HepG2 (cell line): Measurements from ENCODE around the gene TEKTIP1. TPM values are rescaled to one million over a fixed set of nuclear protein-coding genes. Genes with fewer than 3 reads are reported as not detected.

ENCODE experiments used
- ATAC-seq: fragments of 200-7000 bp; cut with Tn5 transposase; 3 replicates; pipeline ENCODE4 v1.9.1; 2020; ENCODE audit warnings: mild to moderate bottlenecking, moderate library complexity
- BruUV-seq: library from RNA; stranded (reverse); fragments of 400-500 nt; replicated peaks from 2 replicates; lab custom pipeline; 2021; lab: Mats Ljungman, UMichigan
- CTCF ChIA-PET: fragments of 300-600 bp; formaldehyde crosslinking; extraction: SDS; loops from one replicate; lab custom pipeline; 2021; ENCODE audit warnings: low total read pairs, inconsistent platforms, low intra/inter-chr PET ratio; lab: Yijun Ruan, JAX
- POLR2A ChIA-PET: fragments of 350-600 bp; sonication (Branson Sonifier 250); formaldehyde crosslinking; loops from one replicate; lab custom pipeline; 2020; ENCODE audit warnings: antibody characterized with exemption, inconsistent platforms; lab: Yijun Ruan, JAX
- DNase-seq: peaks from one replicate; pipeline ENCODE4 v3.0.0-alpha.2; 2015; ENCODE audit warnings: low spot score
- FAIRE-seq: peaks from 3 replicates; lab custom pipeline; 2011; peaks lifted over from hg19 to GRCh38; lab: Jason Lieb, UNC
- H2AFZ ChIP-seq: one replicate; pipeline ENCODE4 v1.6.1; 2011; ENCODE audit warnings: low read length, inconsistent platforms
- H3K27ac ChIP-seq: fragments of 300-600 bp; 3 replicates; pipeline ENCODE4 v1.8.0; 2011; ENCODE audit warnings: mixed run types, mild to moderate bottlenecking, mixed read lengths, low read length, inconsistent platforms; ENCODE audit not compliant: insufficient read depth; ENCODE audit errors: extremely low read length
- H3K27me3 ChIP-seq, 2 experiments: fragments of 200-600 bp in 1 of 2; 2 replicates in 1 of 2; 3 replicates in 1 of 2; pipeline versions ENCODE4 v1.6.0 to v1.8.0; 2011; ENCODE audit warnings: low read length in 2 of 2, mild to moderate bottlenecking in 2 of 2, moderate library complexity in 2 of 2, inconsistent platforms in 1 of 2; ENCODE audit not compliant: insufficient read depth in 2 of 2, control insufficient read depth in 1 of 2
- H3K36me3 ChIP-seq, 2 experiments: fragments of 200-600 bp in 1 of 2; replicated peaks in 1 of 2; 2 replicates in 1 of 2; 3 replicates in 1 of 2; pipeline versions ENCODE4 v1.5.1 to v1.8.0; 2011; ENCODE audit warnings: low read length in 2 of 2, inconsistent platforms in 1 of 2; ENCODE audit not compliant: insufficient read depth in 2 of 2, control insufficient read depth in 1 of 2
- H3K4me1 ChIP-seq: 2 replicates; pipeline ENCODE4 v1.5.1; 2012; ENCODE audit warnings: low read length, inconsistent platforms; ENCODE audit not compliant: insufficient read depth
- H3K4me2 ChIP-seq: 2 replicates; pipeline ENCODE4 v1.6.0; 2011; ENCODE audit warnings: low read depth, low read length, inconsistent platforms
- H3K4me3 ChIP-seq, 3 experiments: fragments of 200-600 bp in 1 of 3; sonication (generic), shearing (Covaris generic) in 1 of 3; replicated peaks in 1 of 3; 2 replicates each; pipeline ENCODE4 v1.5.1; 2011 to 2016; ENCODE audit warnings: low read length in 3 of 3, inconsistent platforms in 2 of 3, low read depth in 2 of 3, mild to moderate bottlenecking in 2 of 3, control low read depth in 1 of 3, mixed read lengths in 1 of 3; ENCODE audit not compliant: insufficient read depth in 1 of 3
- H3K79me2 ChIP-seq: one replicate; pipeline ENCODE4 v1.6.1; 2011; ENCODE audit warnings: low read length, inconsistent platforms; ENCODE audit not compliant: insufficient read depth
- H3K9ac ChIP-seq: 2 replicates; pipeline ENCODE4 v1.6.0; 2011; ENCODE audit warnings: mild to moderate bottlenecking, low read depth, low read length, inconsistent platforms; ENCODE audit not compliant: insufficient read depth
- H3K9me3 ChIP-seq: 2 replicates; pipeline ENCODE4 v1.5.1; 2012; ENCODE audit warnings: mild to moderate bottlenecking, low read length
- H4K20me1 ChIP-seq: 2 replicates; pipeline ENCODE4 v1.6.0; 2011; ENCODE audit warnings: inconsistent platforms, mild to moderate bottlenecking, low read length, moderate library complexity; ENCODE audit not compliant: insufficient read depth
- DZIP1 ChIP-seq: sonication (generic); formaldehyde crosslinking; IDR thresholded peaks from 2 replicates; pipeline ENCODE4 v1.5.0; 2020; ENCODE audit warnings: mild to moderate bottlenecking, missing genetic modification reagents
- GATAD1 ChIP-seq: IDR thresholded peaks from 2 replicates; pipeline ENCODE4 v1.6.1; 2016; ENCODE audit warnings: missing genetic modification reagents, missing compliant biosample characterization
- MZF1 ChIP-seq: sonication (generic); formaldehyde crosslinking; IDR thresholded peaks from 2 replicates; pipeline ENCODE4 v1.8.1; 2023; ENCODE audit warnings: mild to moderate bottlenecking, missing genetic modification reagents, borderline replicate concordance
- PAF1 ChIP-seq: IDR thresholded peaks from 2 replicates; pipeline ENCODE4 v1.6.1; 2016; ENCODE audit warnings: missing genetic modification reagents, missing compliant biosample characterization
- RAD21 ChIP-seq: fragments of 450-650 bp; formaldehyde crosslinking; IDR thresholded peaks from 2 replicates; pipeline ENCODE4 v1.5.0; 2020; ENCODE audit warnings: mild to moderate bottlenecking
- SETDB1 ChIP-seq: sonication (generic); formaldehyde crosslinking; IDR thresholded peaks from 2 replicates; pipeline ENCODE4 v1.5.1; 2020; ENCODE audit warnings: missing genetic modification reagents, mild to moderate bottlenecking, borderline replicate concordance
- STAG1 ChIP-seq: sonication (generic); formaldehyde crosslinking; IDR thresholded peaks from 2 replicates; pipeline ENCODE4 v1.4.0; 2020; ENCODE audit warnings: missing genetic modification reagents
- STAT5B ChIP-seq: sonication (generic); formaldehyde crosslinking; IDR thresholded peaks from 2 replicates; pipeline ENCODE4 v1.4.0; 2020; ENCODE audit warnings: missing genetic modification reagents
- ZC3H4 ChIP-seq: sonication (generic); formaldehyde crosslinking; IDR thresholded peaks from 2 replicates; pipeline ENCODE4 v1.4.0; 2020; ENCODE audit warnings: missing genetic modification reagents, borderline replicate concordance
- ZNF136 ChIP-seq: sonication (generic); formaldehyde crosslinking; IDR thresholded peaks from 2 replicates; pipeline ENCODE4 v1.8.1; 2022; ENCODE audit warnings: low read depth, mild to moderate bottlenecking, moderate library complexity, missing genetic modification reagents
- ZNF34 ChIP-seq: sonication (generic); formaldehyde crosslinking; IDR thresholded peaks from 2 replicates; pipeline ENCODE4 v1.4.0; 2020; ENCODE audit warnings: mild to moderate bottlenecking, missing genetic modification reagents, borderline replicate concordance
- ZNF569 ChIP-seq: sonication (generic); formaldehyde crosslinking; IDR thresholded peaks from 2 replicates; pipeline ENCODE4 v1.5.0; 2020; ENCODE audit warnings: mild to moderate bottlenecking, missing genetic modification reagents, moderate library complexity, borderline replicate concordance
- ZNF710 ChIP-seq: sonication (generic); formaldehyde crosslinking; IDR thresholded peaks from 2 replicates; pipeline ENCODE4 v1.5.0; 2020; ENCODE audit warnings: mild to moderate bottlenecking, missing genetic modification reagents, borderline replicate concordance
- WGBS: methylation state at CpG from one replicate; pipeline ENCODE4 v1.1.6; 2017; ENCODE audit warnings: low lambda C conversion rate; 5-methylcytosine and 5-hydroxymethylcytosine counted together
- in situ Hi-C: cut with HindIII; loops from 2 replicates; pipeline ENCODE4 v1.10.0; 2017; ENCODE audit warnings: low pct_unique_long_range_greater_than_20kb; ENCODE audit not compliant: extremely low pct_ligation_motif_present
- intact Hi-C: fragments of 100-400 bp; cut with micrococcal nuclease; formaldehyde crosslinking; loops from one replicate; pipeline ENCODE4 v1.10.0; 2022; ENCODE audit not compliant: unreplicated experiment
- polyA plus RNA-seq, 8 experiments: library from polyadenylated mRNA; depleted of rRNA in 3 of 8; stranded (reverse) in 7 of 8; unstranded in 1 of 8; fragments of >200 nt; fragmentation: Illumina TruSeq in 4 of 8; extraction: Trizol in 4 of 8; gene quantifications; 2 replicates each; pipeline versions ENCODE4 v1.2.1 to v1.2.3, GENCODE V29; 2011 to 2016; ENCODE audit warnings: low read depth in 4 of 8, missing spikeins in 1 of 8, mixed read lengths in 1 of 8; ENCODE audit not compliant: insufficient read depth in 1 of 8
- total RNA-seq, 5 experiments: library from RNA; depleted of rRNA; stranded (reverse); fragments of >200 nt; fragmentation: Illumina TruSeq; extraction: Trizol; gene quantifications; 2 replicates each; pipeline ENCODE4 v1.2.3, GENCODE V29; 2016; ENCODE audit warnings: low read depth in 1 of 5
- TF ChIP-seq, protein P1 (sequence below): sonication (generic); formaldehyde crosslinking; IDR thresholded peaks from 2 replicates; pipeline ENCODE4 v1.5.1; 2020; ENCODE audit warnings: mild to moderate bottlenecking, missing genetic modification reagents
- TF ChIP-seq, protein P2 (sequence below): sonication (generic); formaldehyde crosslinking; IDR thresholded peaks from 2 replicates; pipeline ENCODE4 v1.5.0; 2020; ENCODE audit warnings: mild to moderate bottlenecking, missing genetic modification reagents, moderate library complexity

The TEKTIP1 gene
- total and polyA plus RNA-seq, 2 of the 13 experiments (the other 11 are each of a cell fraction or from before 2014, with no cell fraction given) = not detected

- Histone ChIP-seq H4K20me1 (no peaks in the 10 kb centered on the region), H3K79me2 (no peaks in the 10 kb centered on the region), H3K4me2 (peak overlapping the region; percentile 51; the same call in 1 of the 2 replicates), H3K4me3 (peak overlapping the region in 1 of 3 experiments; percentile 45; a peak in 1 of 6 replicates), H3K9ac (no peak overlapping the region), H2AFZ (no peak overlapping the region), H3K27ac (no peak overlapping the region), H3K9me3 (no peaks in the 10 kb centered on the region), H3K27me3 (peaks cover 2 to 23% of the 10 kb centered on the region in 2 experiments; a peak in 4 of 5 replicates), H3K36me3 (no peaks in the 10 kb centered on the region), H3K4me1 (no peaks in the 10 kb centered on the region)
- DNase-seq = no peak
- no peak; the same call in 2 of the 3 replicates for ATAC-seq
- in situ Hi-C loops (no loop called here), intact Hi-C loops (no loop called here)
- 40% methylated on average over 3 of the region's 16 CpGs for WGBS
- CTCF ChIA-PET = interaction anchor here (1.4 kb wide), 1 partner anchor 41 kb away, joined by 5 read pairs; no protein-coding TSS in a partner anchor
- BruUV-seq = no TSS peak
- POLR2A ChIA-PET = no interaction called here
- no peak for FAIRE-seq
- no peak for TF ChIP-seq DZIP1 (CRISPR knock-in tag)
- no peak for TF ChIP-seq STAT5B
- no peak for TF ChIP-seq MZF1 (CRISPR knock-in tag)
- TF ChIP-seq, protein P1, sequence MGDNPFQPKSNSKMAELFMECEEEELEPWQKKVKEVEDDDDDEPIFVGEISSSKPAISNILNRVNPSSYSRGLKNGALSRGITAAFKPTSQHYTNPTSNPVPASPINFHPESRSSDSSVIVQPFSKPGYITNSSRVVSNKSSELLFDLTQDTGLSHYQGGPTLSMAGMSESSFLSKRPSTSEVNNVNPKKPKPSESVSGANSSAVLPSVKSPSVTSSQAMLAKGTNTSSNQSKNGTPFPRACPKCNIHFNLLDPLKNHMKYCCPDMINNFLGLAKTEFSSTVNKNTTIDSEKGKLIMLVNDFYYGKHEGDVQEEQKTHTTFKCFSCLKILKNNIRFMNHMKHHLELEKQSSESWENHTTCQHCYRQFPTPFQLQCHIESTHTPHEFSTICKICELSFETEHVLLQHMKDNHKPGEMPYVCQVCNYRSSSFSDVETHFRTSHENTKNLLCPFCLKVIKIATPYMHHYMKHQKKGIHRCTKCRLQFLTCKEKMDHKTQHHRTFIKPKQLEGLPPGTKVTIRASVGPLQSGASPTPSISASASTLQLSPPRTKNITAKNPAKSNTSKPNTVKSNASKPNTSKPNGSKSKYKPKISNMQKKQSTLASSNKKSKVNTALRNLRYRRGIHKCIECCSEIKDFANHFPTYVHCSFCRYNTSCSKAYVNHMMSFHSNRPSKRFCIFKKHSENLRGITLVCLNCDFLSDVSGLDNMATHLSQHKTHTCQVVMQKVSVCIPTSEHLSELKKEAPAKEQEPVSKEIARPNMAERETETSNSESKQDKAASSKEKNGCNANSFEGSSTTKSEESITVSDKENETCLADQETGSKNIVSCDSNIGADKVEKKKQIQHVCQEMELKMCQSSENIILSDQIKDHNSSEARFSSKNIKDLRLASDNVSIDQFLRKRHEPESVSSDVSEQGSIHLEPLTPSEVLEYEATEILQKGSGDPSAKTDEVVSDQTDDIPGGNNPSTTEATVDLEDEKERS (CRISPR knock-in tag) = no peak
- no peak for TF ChIP-seq GATAD1 (CRISPR knock-in tag)
- no peak for TF ChIP-seq PAF1 (CRISPR knock-in tag)
- no peak for TF ChIP-seq ZC3H4 (CRISPR knock-in tag)
- TF ChIP-seq, protein P2, sequence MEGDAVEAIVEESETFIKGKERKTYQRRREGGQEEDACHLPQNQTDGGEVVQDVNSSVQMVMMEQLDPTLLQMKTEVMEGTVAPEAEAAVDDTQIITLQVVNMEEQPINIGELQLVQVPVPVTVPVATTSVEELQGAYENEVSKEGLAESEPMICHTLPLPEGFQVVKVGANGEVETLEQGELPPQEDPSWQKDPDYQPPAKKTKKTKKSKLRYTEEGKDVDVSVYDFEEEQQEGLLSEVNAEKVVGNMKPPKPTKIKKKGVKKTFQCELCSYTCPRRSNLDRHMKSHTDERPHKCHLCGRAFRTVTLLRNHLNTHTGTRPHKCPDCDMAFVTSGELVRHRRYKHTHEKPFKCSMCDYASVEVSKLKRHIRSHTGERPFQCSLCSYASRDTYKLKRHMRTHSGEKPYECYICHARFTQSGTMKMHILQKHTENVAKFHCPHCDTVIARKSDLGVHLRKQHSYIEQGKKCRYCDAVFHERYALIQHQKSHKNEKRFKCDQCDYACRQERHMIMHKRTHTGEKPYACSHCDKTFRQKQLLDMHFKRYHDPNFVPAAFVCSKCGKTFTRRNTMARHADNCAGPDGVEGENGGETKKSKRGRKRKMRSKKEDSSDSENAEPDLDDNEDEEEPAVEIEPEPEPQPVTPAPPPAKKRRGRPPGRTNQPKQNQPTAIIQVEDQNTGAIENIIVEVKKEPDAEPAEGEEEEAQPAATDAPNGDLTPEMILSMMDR (CRISPR knock-in tag) = peak; percentile 59
- peak; percentile 34 for TF ChIP-seq STAG1 (CRISPR knock-in tag)
- TF ChIP-seq RAD21 (CRISPR knock-in tag) = peak; percentile 14; the same call in 1 of the 2 replicates
- no peak for TF ChIP-seq ZNF34 (CRISPR knock-in tag)
- TF ChIP-seq SETDB1 (CRISPR knock-in tag) = no peak
- no peak for TF ChIP-seq ZNF569 (CRISPR knock-in tag)
- no peak for TF ChIP-seq ZNF710
- TF ChIP-seq ZNF136 (CRISPR knock-in tag) = no peak
These were observed 47.2 kb downstream of the TEKTIP1 start for GRCh38 chr19:3586127-3586626.
